Measurements from ENCODE around the gene PPP1R14B.

Gene PPP1R14B

GRCh38 chr11:64281957-64282770 lies 35.4 kb upstream of the PPP1R14B start:
- no peak for DNase-seq (ENCODE audit: low read depth)

GRCh38 chr11:64278576-64279190 lies 31.9 kb upstream of the PPP1R14B start:
- no peak for DNase-seq (ENCODE audit: low read depth)

- DNase-seq (ENCODE audit: low read depth): no peak
Measured at GRCh38 chr11:64276653-64277431, 30.1 kb upstream of the PPP1R14B start.

GRCh38 chr11:64275841-64276240 lies 29.1 kb upstream of the PPP1R14B start:
- no peak for DNase-seq (ENCODE audit: low read depth)

- DNase-seq (ENCODE audit: low read depth): no peak
Measured at GRCh38 chr11:64275031-64275800, 28.5 kb upstream of the PPP1R14B start.

- peak; percentile 100 for DNase-seq (ENCODE audit: low read depth)
Measured at GRCh38 chr11:64269540-64270220, 22.9 kb upstream of the PPP1R14B start.

GRCh38 chr11:64268893-64269539 lies 22.3 kb upstream of the PPP1R14B start:
- DNase-seq (ENCODE audit: low read depth): no peak

- DNase-seq (ENCODE audit: low read depth): no peak
Measured at GRCh38 chr11:64268025-64268892, 21.5 kb upstream of the PPP1R14B start.

- no peak for DNase-seq (ENCODE audit: low read depth)
Measured at GRCh38 chr11:64267207-64267945, 20.6 kb upstream of the PPP1R14B start.

- DNase-seq (ENCODE audit: low read depth): no peak
Measured at GRCh38 chr11:64266339-64266738, 19.6 kb upstream of the PPP1R14B start.

- DNase-seq (ENCODE audit: low read depth): no peak
Measured at GRCh38 chr11:64265176-64266160, 18.7 kb upstream of the PPP1R14B start.

- DNase-seq (ENCODE audit: low read depth): no peak
Measured at GRCh38 chr11:64264371-64264852, 17.7 kb upstream of the PPP1R14B start.

- no peak for DNase-seq (ENCODE audit: low read depth)
Measured at GRCh38 chr11:64263947-64264317, 17.2 kb upstream of the PPP1R14B start.

- DNase-seq (ENCODE audit: low read depth): no peak
Measured at GRCh38 chr11:64263021-64263946, 16.5 kb upstream of the PPP1R14B start.

- no peak for DNase-seq (ENCODE audit: low read depth)
Measured at GRCh38 chr11:64262271-64263002, 15.7 kb upstream of the PPP1R14B start.

GRCh38 chr11:64261556-64262080 lies 14.9 kb upstream of the PPP1R14B start:
- DNase-seq (ENCODE audit: low read depth): no peak

Data from fibroblast of the conjunctiva (primary cell).